Measurements from ENCODE around the gene TFF1.

TFF1 gene

GRCh38 chr21:42406201-42406621, 39.9 kb upstream of the TFF1 start:
- POLR2A ChIA-PET (ENCODE audit: low non-redundant PET) = no interaction called here
- no peak for DNase-seq (ENCODE audit: low spot score)
- TF ChIP-seq CTCF (conservative IDR thresholded peaks at IDR 0.05; ENCODE audit: low read depth) = no peak
- CTCF ChIA-PET = interaction anchor here (0.6 kb wide), 1 partner anchor 34 kb away, joined by 5 read pairs; no protein-coding TSS in a partner anchor
- H3K27ac ChIP-seq = no peak overlapping the region

- no peak for DNase-seq (ENCODE audit: low spot score)
- no peak overlapping the region for H3K27ac ChIP-seq
- ChIA-PET POLR2A (ENCODE audit: low non-redundant PET) (no interaction called here), CTCF (interaction anchor here (0.6 kb wide), 1 partner anchor 33 kb away, joined by 5 read pairs; no protein-coding TSS in a partner anchor)
- no peak for TF ChIP-seq CTCF (conservative IDR thresholded peaks at IDR 0.05; ENCODE audit: low read depth)
Measured at GRCh38 chr21:42405064-42406013, 39.0 kb upstream of the TFF1 start.

GRCh38 chr21:42404539-42404938, 38.2 kb upstream of the TFF1 start:
- ChIA-PET CTCF (interaction anchor here (0.7 to 0.9 kb wide), 3 partner anchors 9 to 259 kb away, joined by 3 to 4 read pairs (median 3); no protein-coding TSS in a partner anchor), POLR2A (ENCODE audit: low non-redundant PET) (no interaction called here)
- no peak for DNase-seq (ENCODE audit: low spot score)
- TF ChIP-seq CTCF (conservative IDR thresholded peaks at IDR 0.05; ENCODE audit: low read depth) = no peak
- H3K27ac ChIP-seq = no peak overlapping the region

- ChIA-PET POLR2A (ENCODE audit: low non-redundant PET) (no interaction called here), CTCF (interaction anchor here (0.7 to 0.9 kb wide), 3 partner anchors 9 to 258 kb away, joined by 3 to 4 read pairs (median 3); no protein-coding TSS in a partner anchor)
- no peak for TF ChIP-seq CTCF (conservative IDR thresholded peaks at IDR 0.05; ENCODE audit: low read depth)
- DNase-seq (ENCODE audit: low spot score) = no peak
- H3K27ac ChIP-seq = no peak within 1 kb of the TSS
Measured at GRCh38 chr21:42403611-42404231, 37.4 kb upstream of the TFF1 start, which contains the start of gene UBASH3A. Gene UBASH3A, plus strand, starts transcription at chr21:42403902. Its CDS starts 44 bp downstream, at chr21:42403946.

GRCh38 chr21:42401820-42402251, 35.5 kb upstream of the TFF1 start:
- ChIA-PET POLR2A (ENCODE audit: low non-redundant PET) (no interaction called here), CTCF (no interaction called here)
- TF ChIP-seq CTCF (conservative IDR thresholded peaks at IDR 0.05; ENCODE audit: low read depth) = no peak
- H3K27ac ChIP-seq = no peak overlapping the region
- no peak for DNase-seq (ENCODE audit: low spot score)

GRCh38 chr21:42401154-42401553, 34.8 kb upstream of the TFF1 start:
- no peak for TF ChIP-seq CTCF (conservative IDR thresholded peaks at IDR 0.05; ENCODE audit: low read depth)
- no peak for DNase-seq (ENCODE audit: low spot score)
- no peak overlapping the region for H3K27ac ChIP-seq
- CTCF ChIA-PET = interaction anchor here (0.6 kb wide), 1 partner anchor 166 kb away, joined by 4 read pairs; no protein-coding TSS in a partner anchor
- POLR2A ChIA-PET (ENCODE audit: low non-redundant PET) = no interaction called here
